H1 (cell line): ENCODE measurements around the gene SMIM1. TPM values are rescaled to one million over a fixed set of nuclear protein-coding genes. Genes with fewer than 3 reads are reported as not detected.

Experiments
- CTCF ChIA-PET: fragments of 300-600 bp; sonication (Branson Sonifier 250); formaldehyde crosslinking; loops from one replicate; lab custom pipeline; 2021; ENCODE audit not compliant: partially characterized antibody; lab: Charles Lee
- POLR2A ChIA-PET: fragments of 300-600 bp; sonication (Branson Sonifier 250); formaldehyde crosslinking; loops from one replicate; lab custom pipeline; 2021; ENCODE audit warnings: inconsistent platforms; ENCODE audit not compliant: partially characterized antibody; lab: Charles Lee
- DNase-seq, 2 experiments: peaks; one replicate each; pipeline versions ENCODE4 v3.0.0 to v3.0.0-alpha.2; 2010 to 2022; ENCODE audit warnings: low spot score in 2 of 2, low read depth in 1 of 2, mixed read lengths in 1 of 2
- FAIRE-seq: peaks from 2 replicates; lab custom pipeline; 2011; peaks lifted over from hg19 to GRCh38; lab: Jason Lieb, UNC
- H2AFZ ChIP-seq: 2 replicates; pipeline ENCODE4 v1.8.1; 2012; ENCODE audit warnings: low read length, inconsistent platforms
- H2AK5ac ChIP-seq: 2 replicates; pipeline ENCODE4 v1.6.1; 2013; ENCODE audit warnings: low read depth, low read length
- H2BK120ac ChIP-seq: replicated peaks from 2 replicates; pipeline ENCODE3; 2013; ENCODE audit warnings: low read depth, low read length, inconsistent platforms
- H2BK12ac ChIP-seq: 2 replicates; pipeline ENCODE4 v1.6.1; 2013; ENCODE audit warnings: low read depth, low read length
- H2BK15ac ChIP-seq: 2 replicates; pipeline ENCODE4 v1.6.1; 2013; ENCODE audit warnings: low read length
- H2BK20ac ChIP-seq: 2 replicates; pipeline ENCODE4 v1.6.1; 2013; ENCODE audit warnings: low read length
- H2BK5ac ChIP-seq: 2 replicates; pipeline ENCODE4 v1.6.1; 2013; ENCODE audit warnings: low read depth, low read length
- H3K14ac ChIP-seq: 2 replicates; pipeline ENCODE4 v1.6.1; 2013; ENCODE audit warnings: inconsistent platforms; ENCODE audit not compliant: insufficient read length
- H3K18ac ChIP-seq: 2 replicates; pipeline ENCODE4 v1.6.1; 2013; ENCODE audit warnings: low read length; ENCODE audit errors: extremely low read depth
- H3K23ac ChIP-seq: 2 replicates; pipeline ENCODE4 v1.6.1; 2013; ENCODE audit warnings: inconsistent platforms; ENCODE audit not compliant: insufficient read length
- H3K23me2 ChIP-seq: 2 replicates; pipeline ENCODE4 v1.6.1; 2013; ENCODE audit warnings: low read depth, low read length
- H3K27ac ChIP-seq: 2 replicates; pipeline ENCODE4 v1.6.1; 2011; ENCODE audit warnings: low read depth, low read length, inconsistent platforms
- H3K27me3 ChIP-seq, 4 experiments: replicated peaks in 1 of 4; 1 replicate in 1 of 4; 2 replicates in 3 of 4; pipeline versions ENCODE4 v1.6.1 to v1.8.1; 2011 to 2013; ENCODE audit warnings: low read length in 3 of 4, mild to moderate bottlenecking in 3 of 4, inconsistent platforms in 2 of 4, mixed read lengths in 2 of 4, moderate library complexity in 1 of 4; ENCODE audit not compliant: control insufficient read depth in 3 of 4, insufficient read depth in 3 of 4; ENCODE audit errors: extremely low read depth in 1 of 4
- H3K36me3 ChIP-seq, 4 experiments: 2 replicates each; pipeline versions ENCODE4 v1.6.1 to v1.8.1; 2011 to 2013; ENCODE audit warnings: mild to moderate bottlenecking in 4 of 4, low read length in 3 of 4, moderate library complexity in 2 of 4, control low read depth in 1 of 4, inconsistent platforms in 1 of 4; ENCODE audit not compliant: insufficient read depth in 4 of 4, control insufficient read depth in 2 of 4
- H3K4ac ChIP-seq: replicated peaks from 2 replicates; pipeline ENCODE3; 2013; ENCODE audit warnings: low read length, low read depth, mixed read lengths, inconsistent platforms; ENCODE audit not compliant: insufficient read length
- H3K4me1 ChIP-seq, 4 experiments: replicated peaks in 1 of 4; 1 replicate in 1 of 4; 2 replicates in 3 of 4; pipeline versions ENCODE4 v1.6.1 to v1.8.1; 2011 to 2013; ENCODE audit warnings: low read length in 3 of 4, inconsistent platforms in 2 of 4, mixed read lengths in 1 of 4; ENCODE audit not compliant: insufficient read depth in 4 of 4, control insufficient read depth in 3 of 4
- H3K4me2 ChIP-seq, 2 experiments: 2 replicates each; pipeline versions ENCODE4 v1.6.1 to v1.8.1; 2011 to 2013; ENCODE audit warnings: low read depth in 2 of 2, low read length in 2 of 2, control low read depth in 1 of 2, inconsistent platforms in 1 of 2, mild to moderate bottlenecking in 1 of 2; ENCODE audit not compliant: insufficient read depth in 1 of 2
- H3K4me3 ChIP-seq, 4 experiments: fragments of 200-600, 300-600 bp in 1 of 4; sonication (generic), shearing (Covaris generic), sonication (Bioruptor Twin) in 1 of 4; 2 replicates each; pipeline versions ENCODE4 v1.5.1 to v1.8.1; 2011 to 2016; ENCODE audit warnings: low read length in 4 of 4, low read depth in 3 of 4, control low read depth in 2 of 4, inconsistent platforms in 2 of 4, mild to moderate bottlenecking in 2 of 4, mixed read lengths in 1 of 4, moderate library complexity in 1 of 4; ENCODE audit not compliant: insufficient read depth in 2 of 4; ENCODE audit errors: extremely low read depth in 1 of 4
- H3K56ac ChIP-seq: replicated peaks from 2 replicates; pipeline ENCODE3; 2013; ENCODE audit warnings: low read depth, mild to moderate bottlenecking, mixed read lengths, low read length, inconsistent platforms; ENCODE audit not compliant: insufficient read length
- H3K79me1 ChIP-seq: 2 replicates; pipeline ENCODE4 v1.6.1; 2013; ENCODE audit warnings: low read depth, low read length, control low read depth
- H3K79me2 ChIP-seq, 2 experiments: 2 replicates each; pipeline versions ENCODE4 v1.6.1 to v1.8.1; 2012 to 2013; ENCODE audit warnings: low read length in 2 of 2, mild to moderate bottlenecking in 2 of 2, inconsistent platforms in 1 of 2; ENCODE audit not compliant: insufficient read depth in 2 of 2, control insufficient read depth in 1 of 2
- H3K9ac ChIP-seq, 4 experiments: replicated peaks in 1 of 4; 1 replicate in 1 of 4; 2 replicates in 3 of 4; pipeline versions ENCODE4 v1.6.1 to v1.8.1; 2011 to 2013; ENCODE audit warnings: low read depth in 3 of 4, low read length in 3 of 4, control low read depth in 2 of 4, mild to moderate bottlenecking in 2 of 4, moderate library complexity in 2 of 4, inconsistent platforms in 1 of 4; ENCODE audit errors: extremely low read depth in 1 of 4
- H3K9me3 ChIP-seq, 2 experiments: 2 replicates each; pipeline versions ENCODE4 v1.6.1 to v1.8.1; 2012 to 2013; ENCODE audit warnings: mild to moderate bottlenecking in 2 of 2, moderate library complexity in 2 of 2, control low read depth in 1 of 2, inconsistent platforms in 1 of 2, low read depth in 1 of 2, low read length in 1 of 2, mixed read lengths in 1 of 2; ENCODE audit not compliant: insufficient read depth in 2 of 2
- H4K20me1 ChIP-seq, 2 experiments: replicated peaks in 1 of 2; 2 replicates each; pipeline versions ENCODE3 to v1.8.1; 2011 to 2013; ENCODE audit warnings: inconsistent platforms in 2 of 2, low read length in 2 of 2, mild to moderate bottlenecking in 1 of 2; ENCODE audit not compliant: insufficient read depth in 2 of 2, control insufficient read depth in 1 of 2
- H4K5ac ChIP-seq: 2 replicates; pipeline ENCODE4 v1.6.1; 2013; ENCODE audit warnings: low read length, low read depth, mixed read lengths, inconsistent platforms; ENCODE audit not compliant: insufficient read length
- H4K8ac ChIP-seq: 2 replicates; pipeline ENCODE4 v1.8.0; 2013; ENCODE audit warnings: mild to moderate bottlenecking, moderate library complexity, low read length, inconsistent platforms; ENCODE audit not compliant: insufficient read depth; ENCODE audit errors: extremely low read depth
- H4K91ac ChIP-seq: replicated peaks from 2 replicates; pipeline ENCODE3; 2013; ENCODE audit warnings: low read length, mixed read lengths, inconsistent platforms; ENCODE audit not compliant: insufficient read length
- ASH2L ChIP-seq: fragments of 200-600, 300-600 bp; sonication (generic); IDR thresholded peaks from one replicate; pipeline ENCODE4 v1.7.1; 2017; ENCODE audit warnings: low read length
- CBX5 ChIP-seq: fragments of 300-800, 300-1000 bp; sonication (generic); IDR thresholded peaks from 2 replicates; pipeline ENCODE4 v1.7.1; 2016; ENCODE audit warnings: antibody characterized with exemption, low read length, low read depth
- CEBPB ChIP-seq: IDR thresholded peaks from 2 replicates; pipeline ENCODE4 v1.6.1; 2012; ENCODE audit warnings: low read depth, low read length
- CHD1 ChIP-seq: IDR thresholded peaks from 2 replicates; pipeline ENCODE4 v1.6.1; 2012; ENCODE audit warnings: low read depth, low read length, improper control_type of control experiment
- NANOG ChIP-seq: IDR thresholded peaks from 2 replicates; pipeline ENCODE4 v1.6.1; 2011; ENCODE audit warnings: low read length, low read depth, mild to moderate bottlenecking, inconsistent platforms; ENCODE audit not compliant: insufficient read depth, poor library complexity, severe bottlenecking
- POLR2A ChIP-seq, 2 experiments: IDR thresholded peaks; 1 replicate in 1 of 2; 2 replicates in 1 of 2; pipeline ENCODE4 v1.6.1; 2011; ENCODE audit warnings: low read depth in 2 of 2, low read length in 2 of 2, mild to moderate bottlenecking in 2 of 2; ENCODE audit errors: control extremely low read depth in 1 of 2
- SP4 ChIP-seq: IDR thresholded peaks from 2 replicates; pipeline ENCODE4 v1.6.1; 2012; ENCODE audit warnings: low read length, inconsistent platforms
- TAF7 ChIP-seq: optimal IDR thresholded peaks from 2 replicates; pipeline ENCODE3; 2011; ENCODE audit warnings: low read depth, mild to moderate bottlenecking, inconsistent platforms, low read length, moderate library complexity, borderline replicate concordance
- TBP ChIP-seq: IDR thresholded peaks from 2 replicates; pipeline ENCODE4 v1.6.1; 2011; ENCODE audit warnings: low read depth, low read length, improper control_type of control experiment
- ZNF274 ChIP-seq: IDR thresholded peaks from 2 replicates; pipeline ENCODE4 v1.7.0; 2012; ENCODE audit warnings: low read length, borderline replicate concordance; ENCODE audit errors: extremely low read depth
- WGBS, 2 experiments: shearing (Covaris generic) in 1 of 2; methylation state at CpG; one replicate each; pipeline versions ENCODE4 v1.1.6 to v1.1.7; 2013 to 2015; ENCODE audit warnings: low lambda C conversion rate in 2 of 2, mixed read lengths in 2 of 2, inconsistent platforms in 1 of 2, low coverage in 1 of 2, missing lambda C conversion rate in 1 of 2; ENCODE audit not compliant: insufficient replicate concordance in 2 of 2, insufficient coverage in 1 of 2, insufficient read length in 1 of 2; ENCODE audit errors: extremely low coverage in 1 of 2, missing lambda C conversion rate in 1 of 2; 5-methylcytosine and 5-hydroxymethylcytosine counted together
- polyA plus RNA-seq, 7 experiments: library from polyadenylated mRNA; depleted of rRNA in 3 of 7; stranded (reverse) in 5 of 7; unstranded in 2 of 7; fragments of >200 nt in 5 of 7; fragments of 200-250 nt in 2 of 7; gene quantifications; 1 replicate in 5 of 7; 2 replicates in 1 of 7; 4 replicates in 1 of 7; pipeline versions ENCODE4 v1.2.1 to v1.2.3, GENCODE V29; 2011 to 2013; ENCODE audit warnings: missing spikeins in 2 of 7, mixed read lengths in 2 of 7
- total RNA-seq: library from RNA; stranded (reverse); fragmentation: NEBNext Ultra II Directional; extraction: Animal tissue kit (Norgen Biotek cat#: 25700); gene quantifications from 2 replicates; pipeline ENCODE4 v1.2.1, GENCODE V29; 2021

The SMIM1 gene
- total and polyA plus RNA-seq, 2 of the 8 experiments (the other 6 are each of a cell fraction or from before 2014, with no cell fraction given), result 7.7 to 9.7 TPM

DNA sequence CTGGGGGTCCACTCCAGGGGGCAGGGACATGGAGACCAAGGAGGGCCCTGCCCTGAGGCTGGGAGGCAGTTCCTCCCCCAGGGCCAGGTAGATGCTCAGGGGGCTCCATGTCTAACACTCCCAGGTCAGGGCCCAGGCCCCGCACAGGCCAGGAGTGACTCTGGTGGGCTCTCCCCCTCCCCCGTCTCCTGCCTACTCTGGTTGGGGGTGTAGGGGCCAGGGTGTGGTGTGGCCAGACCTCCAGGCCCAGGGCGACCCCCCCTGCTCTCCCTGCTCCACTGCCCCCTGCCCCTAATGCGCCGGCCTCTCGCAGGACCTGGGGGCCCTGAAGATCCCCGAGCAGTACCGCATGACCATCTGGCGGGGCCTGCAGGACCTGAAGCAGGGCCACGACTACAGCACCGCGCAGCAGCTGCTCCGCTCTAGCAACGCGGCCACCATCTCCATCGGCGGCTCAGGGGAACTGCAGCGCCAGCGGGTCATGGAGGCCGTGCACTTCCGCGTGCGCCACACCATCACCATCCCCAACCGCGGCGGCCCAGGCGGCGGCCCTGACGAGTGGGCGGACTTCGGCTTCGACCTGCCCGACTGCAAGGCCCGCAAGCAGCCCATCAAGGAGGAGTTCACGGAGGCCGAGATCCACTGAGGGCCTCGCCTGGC lies 40.0 kb upstream of the SMIM1 start:
- Histone ChIP-seq H3K56ac (no peak overlapping the region), H3K27me3 (no peaks in the 10 kb centered on the region; a peak in 3 of 7 replicates), H2BK12ac (peak overlapping the region; percentile 17; the same call in 1 of the 2 replicates), H3K4me3 (peak overlapping the region in 3 of 4 experiments; percentile 11 to 45 (median 17); a peak in 4 of 8 replicates), H2AFZ (no peak overlapping the region), H3K4ac (peak overlapping the region; percentile 76), H4K8ac (peak overlapping the region; percentile 82), H4K20me1 (peaks cover 0 to 5% of the 10 kb centered on the region in 2 experiments), H3K27ac (peak overlapping the region; percentile 5; the same call in 1 of the 2 replicates), H3K36me3 (peaks cover 0 to 10% (median 8%) of the 10 kb centered on the region in 4 experiments; a peak in 5 of 8 replicates), H2BK20ac (no peak overlapping the region), H3K18ac (peak overlapping the region; percentile 71), H3K79me1 (no peaks in the 10 kb centered on the region), H3K14ac (no peak overlapping the region), H3K79me2 (no peaks in the 10 kb centered on the region), H2BK5ac (0 out of 2 replicates have a peak overlapping the region, but pooled peaks have one; percentile 35), H4K5ac (peak overlapping the region; percentile 29), H3K9ac (no peak overlapping the region), H4K91ac (peak overlapping the region; percentile 56), H3K4me1 (peaks cover 0 to 19% (median 13%) of the 10 kb centered on the region in 4 experiments; a peak in 5 of 7 replicates), H3K4me2 (peak overlapping the region; percentile 48 to 64), H3K23me2 (no peaks in the 10 kb centered on the region; the same call in 1 of the 2 replicates), H2BK15ac (peak overlapping the region; percentile 72; the same call in 1 of the 2 replicates), H3K9me3 (no peaks in the 10 kb centered on the region), H3K23ac (no peak overlapping the region), H2BK120ac (no peak overlapping the region), H2AK5ac (0 out of 2 replicates have a peak overlapping the region, but pooled peaks have one; percentile 88)
- DNase-seq, result peak in 1 of 2 experiments; percentile 83
- 41% methylated on average over 27 of the region's 37 CpGs; no CpG with 5 or more reads in 1 of the 2 experiments for whole genome bisulfite sequencing, 2 experiments
- POLR2A ChIA-PET, result interaction anchor here (0.7 to 2.6 kb wide), 6 partner anchors 13 to 45 kb away, joined by 3 to 12 read pairs (median 5); no protein-coding TSS in a partner anchor
- CTCF ChIA-PET, result interaction anchor here (0.8 to 3.6 kb wide), 8 partner anchors 8 to 141 kb away, joined by 3 to 17 read pairs (median 4); partner anchors contain the start of genes CCDC27 and TP73
- no peak for FAIRE-seq
- peak; percentile 66 for TF ChIP-seq ASH2L
- no peak for TF ChIP-seq SP4
- TF ChIP-seq CEBPB, result no peak
- TF ChIP-seq TBP, result 0 out of 2 replicates have a peak, but pooled peaks have one; percentile 23
- TF ChIP-seq CBX5, result no peak
- TF ChIP-seq NANOG, result no peak
- no peak for TF ChIP-seq ZNF274
- TF ChIP-seq POLR2A (IDR thresholded peaks at IDR 0.05; ENCODE audit: control extremely low read depth in 1 of 2, low read depth in 2 of 2, low read length in 2 of 2), result no peak
- TF ChIP-seq TAF7, result no peak
- no peak for TF ChIP-seq CHD1
